Stimulated activated CD4-positive, alpha-beta T cell treated with anti-CD3 and anti-CD28 coated beads, Interleukin-12 subunit alpha, Interleukin-12 subunit beta, amount 100 ng/mL, for 48 hours (primary cell): ENCODE results near the gene MAPK9.

Source experiments
- DNase-seq, 3 donors: peaks; one replicate each; pipeline ENCODE4 v3.0.0-alpha.2; 2020; ENCODE audit warnings: low read depth in 2 of 3, low spot score in 1 of 3

MAPK9 gene

DNA sequence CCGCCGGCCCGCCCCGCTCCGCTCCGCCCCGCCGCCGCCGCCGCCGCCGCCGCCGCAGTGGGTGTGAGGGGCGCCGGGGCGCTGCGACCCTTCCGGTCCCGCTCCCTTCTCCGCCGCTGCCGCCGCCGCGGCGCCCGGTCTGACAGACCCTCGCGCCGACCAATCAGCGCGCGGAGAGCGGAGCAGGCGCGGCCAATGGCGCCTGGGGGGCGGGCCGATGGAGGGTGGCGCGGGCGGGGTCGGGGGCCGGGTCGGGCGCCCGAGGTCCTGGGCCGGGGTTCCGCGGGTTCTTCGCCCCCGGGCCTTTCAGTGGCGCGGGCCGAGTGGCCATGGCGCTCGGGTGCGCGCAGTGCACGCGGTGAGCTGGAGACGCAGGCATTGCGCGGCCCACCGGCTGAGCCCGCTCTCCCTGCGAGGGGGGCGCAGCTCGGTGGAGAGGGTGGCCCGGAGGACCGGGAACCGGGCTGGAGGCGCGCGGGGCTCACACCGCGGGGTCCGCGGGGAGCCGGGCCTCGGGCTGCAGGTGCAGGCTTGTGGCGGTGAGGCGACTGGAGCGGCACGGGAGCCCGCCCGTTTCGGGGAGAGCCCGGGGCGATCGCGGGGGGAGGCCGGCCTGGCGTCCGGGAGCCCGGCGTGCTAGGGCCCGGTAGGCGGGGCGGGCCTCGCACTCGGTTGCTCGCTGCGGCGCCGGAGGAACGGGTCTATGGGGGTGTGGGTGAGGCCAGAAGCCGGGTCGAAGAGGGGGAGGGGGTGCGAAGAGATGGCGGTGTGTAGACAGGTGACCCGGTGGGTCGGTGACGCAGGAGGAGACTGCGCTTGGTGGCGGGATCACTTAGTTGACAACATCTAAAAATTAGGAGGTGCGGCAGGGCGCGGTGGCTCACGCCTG is at the start of gene MAPK9:
TSS of gene MAPK9 (minus strand) at position 141 of the 889 bp plus-strand sequence. CDS start 11,522 bp downstream, outside the sequence.
- DNase-seq = peak; percentile 56 to 81 (median 59)

DNA sequence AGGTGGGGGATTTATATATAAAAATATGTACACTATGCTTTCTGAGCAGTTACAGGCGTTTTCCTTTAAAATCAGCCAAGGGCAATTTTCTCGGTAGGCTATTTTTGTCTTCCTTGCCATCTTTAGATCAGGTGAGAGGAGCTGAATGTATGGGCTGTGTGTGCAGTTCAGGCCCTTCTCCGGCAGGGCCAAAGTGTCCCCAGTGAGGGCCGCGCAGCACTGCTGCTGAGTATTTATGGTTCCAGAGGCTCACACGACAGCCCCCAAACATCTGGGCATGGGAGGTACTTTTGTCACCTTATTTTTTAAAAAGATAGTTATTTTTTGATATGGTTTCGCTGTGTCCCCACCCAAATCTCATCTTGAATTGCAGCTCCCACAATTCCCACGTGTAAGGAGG is 49.7 kb upstream of the MAPK9 start:
- DNase-seq = no peak

DNA sequence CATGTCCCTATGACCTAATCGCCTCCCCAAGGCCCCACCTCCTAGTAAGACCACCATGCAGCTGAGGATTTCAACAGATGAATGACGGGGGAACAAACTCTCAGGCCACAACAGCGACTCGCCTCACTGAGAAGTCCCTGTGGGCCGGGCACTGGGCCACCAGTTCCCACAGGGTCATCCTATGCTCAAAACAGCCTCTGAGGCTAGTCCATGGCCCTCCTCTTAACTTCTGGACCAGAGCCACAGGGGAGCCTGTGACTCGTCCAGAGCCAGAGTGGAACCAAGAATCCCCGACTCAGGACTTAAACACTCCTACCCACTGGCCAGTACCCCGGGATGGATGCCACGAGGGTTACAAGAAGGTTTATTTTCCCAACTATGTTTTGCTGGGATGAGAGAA is 49.0 kb upstream of the MAPK9 start:
- DNase-seq = no peak

DNA sequence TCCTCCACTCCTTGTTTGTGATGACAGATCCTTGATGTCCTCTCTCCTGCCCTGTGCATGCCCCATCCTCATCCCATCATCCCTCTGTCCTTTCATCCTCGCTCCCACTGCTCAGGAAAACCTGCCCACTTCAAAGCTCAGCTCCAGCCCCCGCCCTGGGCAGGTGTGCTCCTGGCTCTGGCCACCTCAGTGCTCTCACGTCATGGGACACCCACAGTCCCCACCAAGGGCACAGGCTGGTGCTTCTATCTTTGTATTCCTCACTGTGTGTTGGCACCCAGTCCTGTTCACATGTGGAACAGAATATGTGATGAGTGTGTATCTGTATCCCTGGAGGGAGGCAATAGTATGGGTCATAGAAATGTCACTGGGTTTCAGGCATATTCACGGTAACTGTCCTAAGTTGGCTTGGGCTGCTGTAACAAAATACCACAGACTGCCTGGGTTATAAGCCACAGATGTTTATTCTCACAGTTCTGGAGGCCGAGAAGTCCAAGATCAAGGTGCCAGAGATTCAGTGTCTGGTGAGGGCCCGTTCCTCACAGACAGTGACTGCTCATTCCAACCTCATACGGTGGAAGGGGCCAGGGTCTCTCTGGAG is 47.8 kb upstream of the MAPK9 start:
- no peak for DNase-seq

DNA sequence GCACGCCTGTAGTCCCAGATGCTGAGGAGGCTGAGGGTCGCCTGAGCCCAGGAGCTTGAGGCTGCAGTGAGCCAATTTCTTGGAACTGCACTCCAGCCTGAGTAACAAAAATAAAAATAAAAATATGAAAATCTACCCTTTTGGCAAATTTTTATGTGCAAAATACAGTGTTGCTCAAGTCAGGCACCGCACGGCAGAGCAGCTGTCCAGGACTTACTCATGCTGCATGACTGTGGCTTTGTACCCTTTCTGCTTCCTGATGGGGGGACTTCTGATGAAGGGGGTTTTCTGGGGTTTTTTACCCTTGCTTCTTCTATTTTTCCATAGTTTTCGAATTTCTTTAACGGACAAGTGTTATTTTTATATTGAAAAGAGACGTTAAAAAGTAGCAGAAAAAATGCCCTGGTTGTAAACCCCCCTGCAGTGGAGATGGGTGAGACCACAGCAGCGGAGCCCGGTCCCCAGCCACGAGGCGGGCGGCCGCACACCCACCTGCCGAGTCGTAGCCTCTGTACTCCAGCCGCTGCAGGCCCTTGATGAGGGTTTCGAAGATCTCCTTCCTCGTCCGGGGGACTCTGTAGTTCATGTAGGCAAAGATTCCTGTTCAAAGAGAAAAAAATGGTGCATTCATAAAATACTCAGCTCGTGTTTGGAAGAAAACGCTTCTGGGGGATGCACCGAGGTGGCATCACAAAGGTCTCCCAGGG is 46.3 kb upstream of the MAPK9 start:
- no peak for DNase-seq

- no peak for DNase-seq
These were observed 44.5 kb upstream of the MAPK9 start for GRCh38 chr5:180336234-180337020.

- no peak for DNase-seq
These were observed 43.8 kb upstream of the MAPK9 start for GRCh38 chr5:180335614-180336233.

DNA sequence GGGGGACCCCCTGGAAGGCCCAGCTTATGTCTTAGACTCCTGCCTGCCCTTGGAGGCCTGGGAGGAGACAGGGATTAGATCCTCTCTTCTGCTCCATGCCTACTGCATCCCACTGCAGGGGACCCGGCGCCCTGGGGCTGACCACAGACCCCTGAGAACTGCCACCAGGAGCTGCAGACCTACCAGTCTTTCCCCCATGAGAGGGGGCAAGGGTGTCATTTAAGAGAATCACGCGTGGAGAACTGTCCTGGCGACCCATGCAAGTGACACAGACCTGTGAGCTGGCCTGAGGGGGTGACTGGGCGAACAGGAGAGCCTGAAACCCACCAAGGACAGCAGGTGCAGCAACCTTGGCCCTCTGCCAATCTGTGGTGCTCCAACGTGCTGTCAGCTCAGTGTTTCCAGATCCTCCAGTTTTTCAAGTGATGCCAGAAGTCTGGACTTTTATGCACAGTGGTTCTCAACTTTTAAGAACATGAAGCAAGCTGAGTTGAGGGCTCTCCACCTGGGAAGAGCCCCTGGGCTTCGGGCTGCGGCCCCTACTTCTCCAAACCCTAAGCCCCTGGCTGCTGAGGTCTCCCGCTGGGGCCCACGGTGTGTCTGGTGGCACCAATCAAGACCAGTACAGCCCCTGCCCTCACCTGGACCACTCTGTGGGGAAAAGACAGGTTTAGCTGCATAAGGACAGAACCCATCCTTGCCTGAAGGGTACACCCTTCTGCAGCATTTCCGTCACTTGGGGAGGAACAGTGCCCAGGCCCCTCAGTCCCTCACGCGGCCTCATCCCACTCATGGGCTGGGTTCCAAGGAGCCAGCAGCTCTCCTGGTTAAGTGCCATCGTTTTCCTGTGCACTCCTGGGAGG is 43.1 kb upstream of the MAPK9 start:
- no peak for DNase-seq

- DNase-seq = no peak
These were observed 42.3 kb upstream of the MAPK9 start for GRCh38 chr5:180334176-180334575.

DNA sequence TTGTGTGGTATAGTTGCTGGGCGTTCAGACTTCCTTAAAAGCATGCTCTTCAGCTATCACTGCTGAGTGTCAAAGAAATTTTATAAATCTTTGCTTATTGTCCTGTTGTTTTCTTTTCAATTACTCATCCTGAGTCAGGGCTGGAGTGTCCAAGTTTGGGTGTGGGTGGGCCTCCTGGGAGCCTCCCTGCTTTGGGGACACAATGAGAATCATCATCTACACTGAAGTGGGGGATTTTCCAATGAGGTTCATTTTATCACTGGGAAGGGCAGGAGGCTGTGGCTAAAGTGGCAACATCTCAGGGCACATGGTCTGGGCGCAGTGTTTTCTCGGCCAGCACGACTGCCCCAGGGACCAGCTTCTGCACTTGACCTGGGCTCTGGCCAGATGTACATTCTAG is 41.8 kb upstream of the MAPK9 start:
- DNase-seq = no peak

DNA sequence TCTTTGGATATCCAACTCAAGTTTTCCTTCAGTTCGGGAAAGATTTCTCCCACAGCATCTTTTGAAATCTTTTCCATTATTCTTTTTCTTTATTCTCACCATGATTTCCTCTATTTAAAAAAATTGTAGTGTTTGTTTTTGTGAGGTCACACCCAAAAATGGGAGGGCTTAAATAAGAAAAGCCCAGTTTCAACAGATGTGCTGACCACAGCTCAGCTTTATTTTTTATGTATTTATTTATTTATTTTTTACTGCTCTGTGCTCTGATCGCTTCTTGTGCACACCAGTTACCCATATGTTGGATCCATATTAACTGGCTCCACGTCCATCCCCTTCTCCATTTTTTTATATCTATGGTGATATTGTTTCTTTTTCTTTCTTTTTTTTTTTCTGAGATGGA is 41.0 kb upstream of the MAPK9 start:
- no peak for DNase-seq

DNA sequence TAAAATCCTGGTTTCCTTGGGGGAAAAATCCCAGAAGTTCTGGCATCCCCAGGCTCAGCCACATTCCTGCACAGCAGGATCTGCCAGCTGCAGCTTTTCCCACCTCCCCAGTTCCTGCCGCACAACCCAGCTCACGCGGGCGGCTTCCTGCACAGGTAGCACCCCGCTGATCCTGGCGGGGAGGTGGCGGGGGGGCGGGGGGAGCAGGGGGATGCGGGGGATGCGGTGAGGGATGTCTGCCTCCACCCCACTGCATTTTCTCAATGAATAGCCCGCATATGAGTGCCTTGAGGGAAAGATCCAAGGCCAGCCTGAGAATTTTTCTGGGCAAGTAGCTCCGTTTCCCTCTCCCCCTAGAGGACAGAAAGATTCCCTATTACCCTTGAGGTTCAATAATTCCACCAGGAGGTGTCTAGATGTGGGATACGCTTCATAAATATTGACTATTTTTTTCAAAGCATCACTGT is 40.2 kb upstream of the MAPK9 start:
- DNase-seq = no peak

- DNase-seq = no peak
These were observed 39.7 kb upstream of the MAPK9 start for GRCh38 chr5:180331647-180331950.

DNA sequence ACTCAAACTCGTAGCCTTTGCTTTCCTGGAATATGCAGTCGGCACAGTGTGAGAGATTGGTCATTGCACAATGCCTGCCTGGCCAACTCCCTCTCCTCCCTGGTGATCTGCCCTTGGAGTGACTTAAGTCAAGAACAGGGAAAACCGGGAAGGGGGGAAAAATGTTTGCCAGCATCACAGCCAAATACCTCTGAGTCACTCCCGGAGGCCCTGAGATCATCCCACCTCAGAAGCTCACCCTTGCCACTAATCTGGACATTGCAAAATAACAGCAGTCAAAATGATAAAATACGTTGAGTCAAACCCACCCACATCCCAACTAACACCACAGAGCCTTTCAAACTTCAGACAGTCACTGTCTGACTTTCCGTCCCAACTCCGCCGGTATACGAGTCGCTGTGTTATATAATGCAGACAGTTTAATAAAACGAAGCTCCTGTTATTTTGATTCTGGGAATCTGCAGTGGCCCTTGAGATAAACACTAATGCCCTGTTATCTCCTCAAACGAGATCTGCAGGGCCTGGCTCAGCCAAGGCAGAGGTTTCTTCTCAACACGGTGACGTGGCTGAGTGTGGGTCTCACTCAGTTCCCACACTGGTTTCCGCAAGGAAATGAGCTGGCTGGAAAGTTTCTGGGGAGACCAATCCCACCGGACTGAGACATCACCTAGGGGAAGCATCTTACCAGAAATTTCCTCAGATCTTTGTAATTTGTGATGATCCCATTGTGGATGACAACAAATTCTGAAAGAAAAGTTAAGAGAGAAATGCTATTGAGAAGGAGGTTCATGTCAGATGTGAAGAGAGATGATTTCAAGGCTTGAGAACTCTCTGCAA is 39.1 kb upstream of the MAPK9 start:
- DNase-seq = no peak

- DNase-seq = no peak
These were observed 38.4 kb upstream of the MAPK9 start for GRCh38 chr5:180330270-180330648.

- no peak for DNase-seq
These were observed 37.9 kb upstream of the MAPK9 start for GRCh38 chr5:180329606-180330269.

- DNase-seq = no peak
These were observed 37.2 kb upstream of the MAPK9 start for GRCh38 chr5:180329138-180329435.

GRCh38 chr5:180328296-180329137 is 36.6 kb upstream of the MAPK9 start:
- peak; percentile 76 to 82 (median 81) for DNase-seq
